Endothelial cell (in vitro differentiated cells): Measurements from ENCODE around the gene NRG4. TPM values are rescaled to one million over a fixed set of nuclear protein-coding genes. Genes with fewer than 3 reads are reported as not detected.

ENCODE experiments used
- DNase-seq: peaks from one replicate; pipeline ENCODE4 v3.0.0; 2021; ENCODE audit warnings: low spot score
- H3K27ac Mint-ChIP-seq: one replicate; pipeline ENCODE4 v1.8.0; 2021; ENCODE audit warnings: mixed read lengths, inconsistent platforms; ENCODE audit not compliant: unreplicated experiment
- H3K27me3 Mint-ChIP-seq: one replicate; pipeline ENCODE4 v1.8.0; 2021; ENCODE audit warnings: mild to moderate bottlenecking, moderate library complexity, mixed read lengths, inconsistent platforms; ENCODE audit not compliant: unreplicated experiment
- H3K36me3 Mint-ChIP-seq: one replicate; pipeline ENCODE4 v1.8.0; 2021; ENCODE audit warnings: mild to moderate bottlenecking, low read depth, mixed read lengths, inconsistent platforms; ENCODE audit not compliant: unreplicated experiment
- H3K4me1 Mint-ChIP-seq: one replicate; pipeline ENCODE4 v1.8.0; 2021; ENCODE audit warnings: mild to moderate bottlenecking, mixed read lengths, inconsistent platforms; ENCODE audit not compliant: unreplicated experiment
- H3K4me3 Mint-ChIP-seq: one replicate; pipeline ENCODE4 v1.8.0; 2021; ENCODE audit warnings: mild to moderate bottlenecking, mixed read lengths, inconsistent platforms; ENCODE audit not compliant: unreplicated experiment
- H3K9me3 Mint-ChIP-seq: one replicate; pipeline ENCODE4 v1.8.0; 2021; ENCODE audit warnings: mixed read lengths, inconsistent platforms; ENCODE audit not compliant: unreplicated experiment
- total RNA-seq: library from RNA; stranded (reverse); fragmentation: NEBNext Ultra II Directional; extraction: Animal tissue kit (Norgen Biotek cat#: 25700); gene quantifications from one replicate; pipeline ENCODE4 v1.2.1, GENCODE V29; 2021; ENCODE audit not compliant: unreplicated experiment
- TF ChIP-seq, protein P1 (sequence below): fragments of 200-600 bp; sonication (generic); IDR thresholded peaks from one replicate; pipeline ENCODE4 v1.5.0; 2021; ENCODE audit warnings: antibody characterized with exemption; ENCODE audit not compliant: unreplicated experiment

The NRG4 gene
- total RNA-seq, 1 donor from 2014 or later: 2.7 TPM

GRCh38 chr15:75928680-75929608, 83.3 kb downstream of the NRG4 start:
- no peak overlapping the region for H3K4me3 Mint-ChIP-seq
- peak; percentile 62 for DNase-seq
- peaks cover 11% of the 10 kb centered on the region for H3K4me1 Mint-ChIP-seq
- H3K9me3 Mint-ChIP-seq: no peaks in the 10 kb centered on the region
- peaks cover 5% of the 10 kb centered on the region for H3K27me3 Mint-ChIP-seq
- peaks cover 3% of the 10 kb centered on the region for H3K36me3 Mint-ChIP-seq
- no peak overlapping the region for H3K27ac Mint-ChIP-seq
- TF ChIP-seq, protein P1, sequence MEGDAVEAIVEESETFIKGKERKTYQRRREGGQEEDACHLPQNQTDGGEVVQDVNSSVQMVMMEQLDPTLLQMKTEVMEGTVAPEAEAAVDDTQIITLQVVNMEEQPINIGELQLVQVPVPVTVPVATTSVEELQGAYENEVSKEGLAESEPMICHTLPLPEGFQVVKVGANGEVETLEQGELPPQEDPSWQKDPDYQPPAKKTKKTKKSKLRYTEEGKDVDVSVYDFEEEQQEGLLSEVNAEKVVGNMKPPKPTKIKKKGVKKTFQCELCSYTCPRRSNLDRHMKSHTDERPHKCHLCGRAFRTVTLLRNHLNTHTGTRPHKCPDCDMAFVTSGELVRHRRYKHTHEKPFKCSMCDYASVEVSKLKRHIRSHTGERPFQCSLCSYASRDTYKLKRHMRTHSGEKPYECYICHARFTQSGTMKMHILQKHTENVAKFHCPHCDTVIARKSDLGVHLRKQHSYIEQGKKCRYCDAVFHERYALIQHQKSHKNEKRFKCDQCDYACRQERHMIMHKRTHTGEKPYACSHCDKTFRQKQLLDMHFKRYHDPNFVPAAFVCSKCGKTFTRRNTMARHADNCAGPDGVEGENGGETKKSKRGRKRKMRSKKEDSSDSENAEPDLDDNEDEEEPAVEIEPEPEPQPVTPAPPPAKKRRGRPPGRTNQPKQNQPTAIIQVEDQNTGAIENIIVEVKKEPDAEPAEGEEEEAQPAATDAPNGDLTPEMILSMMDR: peak; percentile 29

GRCh38 chr15:75927601-75928000, 84.6 kb downstream of the NRG4 start:
- H3K4me1 Mint-ChIP-seq: peaks cover 17% of the 10 kb centered on the region
- no peak overlapping the region for H3K27ac Mint-ChIP-seq

DNA sequence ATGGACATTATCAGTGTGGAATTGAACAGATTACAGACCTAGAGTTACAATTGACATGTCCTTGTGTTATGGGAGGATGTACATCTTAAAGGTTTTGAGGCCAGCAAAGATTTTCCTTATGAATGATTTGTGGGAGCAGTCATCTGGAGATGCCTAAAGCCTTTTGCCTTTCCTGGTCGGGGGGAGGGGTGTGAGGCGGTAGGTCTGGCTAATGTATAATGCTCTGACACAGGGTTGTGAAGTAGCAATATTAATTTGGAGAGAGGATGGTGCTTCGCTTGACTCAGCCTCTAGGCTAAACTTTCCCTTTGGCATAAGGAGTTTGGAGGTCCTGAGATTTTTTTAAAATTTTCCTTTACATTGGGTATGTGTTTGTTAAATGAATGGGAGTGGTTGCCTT, 85.3 kb downstream of the NRG4 start:
- H3K36me3 Mint-ChIP-seq: peaks cover 8% of the 10 kb centered on the region
- TF ChIP-seq, protein P1: no peak
- H3K27me3 Mint-ChIP-seq: peaks cover 7% of the 10 kb centered on the region
- no peaks in the 10 kb centered on the region for H3K9me3 Mint-ChIP-seq
- H3K27ac Mint-ChIP-seq: no peak overlapping the region
- H3K4me1 Mint-ChIP-seq: peaks cover 23% of the 10 kb centered on the region
- no peak overlapping the region for H3K4me3 Mint-ChIP-seq
- DNase-seq: no peak

More at GRCh38 chr15:75927601-75928000, 84.6 kb downstream of the NRG4 start:
- H3K9me3 Mint-ChIP-seq: no peaks in the 10 kb centered on the region
- peaks cover 7% of the 10 kb centered on the region for H3K27me3 Mint-ChIP-seq
- TF ChIP-seq, protein P1: no peak
- no peak overlapping the region for H3K4me3 Mint-ChIP-seq
- DNase-seq: no peak
- peaks cover 4% of the 10 kb centered on the region for H3K36me3 Mint-ChIP-seq

GRCh38 chr15:75925440-75925839, 86.8 kb downstream of the NRG4 start:
- no peaks in the 10 kb centered on the region for H3K9me3 Mint-ChIP-seq
- H3K4me1 Mint-ChIP-seq: peaks cover 23% of the 10 kb centered on the region
- peaks cover 5% of the 10 kb centered on the region for H3K36me3 Mint-ChIP-seq
- no peak overlapping the region for H3K4me3 Mint-ChIP-seq
- no peak overlapping the region for H3K27ac Mint-ChIP-seq
- TF ChIP-seq, protein P1: no peak
- H3K27me3 Mint-ChIP-seq: peaks cover 7% of the 10 kb centered on the region
- no peak for DNase-seq

- TF ChIP-seq, protein P1: no peak
- Mint-ChIP-seq H3K36me3 (peaks cover 8% of the 10 kb centered on the region), H3K4me1 (peaks cover 23% of the 10 kb centered on the region), H3K27me3 (peaks cover 7% of the 10 kb centered on the region), H3K9me3 (no peaks in the 10 kb centered on the region), H3K4me3 (no peak overlapping the region), H3K27ac (no peak overlapping the region)
- no peak for DNase-seq
Observed at GRCh38 chr15:75924576-75924975, 87.6 kb downstream of the NRG4 start.
